ENCODE results near the gene ZNF717. TPM values are rescaled to one million over a fixed set of nuclear protein-coding genes. Genes with fewer than 3 reads are reported as not detected.

Gene ZNF717
- total and polyA plus RNA-seq, 2 of the 8 experiments (the other 6 are each of a cell fraction or from before 2014, with no cell fraction given) = 14.2 TPM; not detected in 1

GRCh38 chr3:75782506-75782905 lies 2.8 kb downstream of the ZNF717 start:
- no peak overlapping the region for H2BK15ac ChIP-seq (ENCODE audit: low read length)
- 97% methylated on average over 16 of the region's 16 CpGs; no CpG with 5 or more reads in 1 of the 2 experiments for WGBS, 2 experiments (ENCODE audit: extremely low coverage in 1 of 2, insufficient coverage in 1 of 2, insufficient read length in 1 of 2, insufficient replicate concordance in 2 of 2, low coverage in 1 of 2, low lambda C conversion rate in 2 of 2, missing lambda C conversion rate in 1 of 2)

More at GRCh38 chr3:75782506-75782905, 2.8 kb downstream of the ZNF717 start:
- no peak overlapping the region for H3K56ac ChIP-seq (replicated peaks; ENCODE audit: insufficient read length, low read depth, low read length)
- peaks cover 0 to 27% of the 10 kb centered on the region in 2 experiments; a peak in 3 of 4 replicates for H3K79me2 ChIP-seq (ENCODE audit: control insufficient read depth in 1 of 2, insufficient read depth in 2 of 2, low read length in 2 of 2)
- H3K23me2 ChIP-seq (ENCODE audit: low read depth, low read length) = 0 out of 2 replicates have a peak, but pooled peaks cover 4% of the 10 kb centered on the region
- no peak overlapping the region for H3K4me3 ChIP-seq (ENCODE audit: extremely low read depth in 1 of 4, insufficient read depth in 2 of 4, low read depth in 3 of 4, low read length in 4 of 4)
- no peaks in the 10 kb centered on the region; a peak in 1 of 7 replicates for H3K4me1 ChIP-seq (replicated peaks in 1 of 4; ENCODE audit: control insufficient read depth in 3 of 4, insufficient read depth in 4 of 4, low read length in 3 of 4)
- H3K18ac ChIP-seq (ENCODE audit: extremely low read depth, low read length) = no peak overlapping the region
- H2BK12ac ChIP-seq (ENCODE audit: low read depth, low read length) = no peak overlapping the region
- no peak overlapping the region for H2BK5ac ChIP-seq (ENCODE audit: low read depth, low read length)
- peaks cover 0 to 38% (median 5%) of the 10 kb centered on the region in 4 experiments; a peak in 5 of 8 replicates for H3K36me3 ChIP-seq (ENCODE audit: control insufficient read depth in 2 of 4, insufficient read depth in 4 of 4, low read length in 3 of 4)
- no peak overlapping the region for H2BK120ac ChIP-seq (replicated peaks; ENCODE audit: low read depth, low read length)
- TF ChIP-seq MAX (IDR thresholded peaks at IDR 0.05) (no peak), POLR2A (IDR thresholded peaks at IDR 0.05; ENCODE audit: control extremely low read depth in 1 of 2, low read depth in 2 of 2, low read length in 2 of 2) (no peak), HDAC6 (IDR thresholded peaks at IDR 0.05; ENCODE audit: low read depth, low read length) (no peak), TBP (IDR thresholded peaks at IDR 0.05; ENCODE audit: low read depth, low read length) (no peak), RNF2 (IDR thresholded peaks at IDR 0.05; ENCODE audit: borderline replicate concordance, low read depth, low read length, missing control alignments, poor library complexity, severe bottlenecking) (no peak), SAP30 (IDR thresholded peaks at IDR 0.05; ENCODE audit: insufficient read depth, insufficient replicate concordance, low read length) (no peak), BCL11A (IDR thresholded peaks at IDR 0.05; ENCODE audit: low read depth in 2 of 2, low read length in 2 of 2) (no peak), TAF1 (IDR thresholded peaks at IDR 0.05; ENCODE audit: low read depth, low read length) (no peak), SIRT6 (IDR thresholded peaks at IDR 0.05; ENCODE audit: low read length) (no peak), CREB1 (IDR thresholded peaks at IDR 0.05) (no peak), PHF8 (conservative IDR thresholded peaks at IDR 0.05; ENCODE audit: low read depth, low read length) (no peak), EGR1 (IDR thresholded peaks at IDR 0.05; ENCODE audit: borderline replicate concordance, low read depth, low read length) (no peak), SP2 (IDR thresholded peaks at IDR 0.05; ENCODE audit: low read length) (no peak), RAD21 (IDR thresholded peaks at IDR 0.05 in 1 of 2, conservative IDR thresholded peaks at IDR 0.05 in 1 of 2; ENCODE audit: low read depth in 2 of 2, low read length in 2 of 2) (no peak), KDM4A (IDR thresholded peaks at IDR 0.05; ENCODE audit: low read depth, low read length, severe bottlenecking) (no peak)
- H2AK5ac ChIP-seq (ENCODE audit: low read depth, low read length) = no peak overlapping the region
- POLR2A ChIA-PET (ENCODE audit: partially characterized antibody) = no interaction called here
- no peaks in the 10 kb centered on the region for H4K20me1 ChIP-seq (replicated peaks in 1 of 2; ENCODE audit: control insufficient read depth in 1 of 2, insufficient read depth in 2 of 2, low read length in 2 of 2)
- peaks cover 9 to 22% of the 10 kb centered on the region in 2 experiments for H3K9me3 ChIP-seq (ENCODE audit: insufficient read depth in 2 of 2, low read depth in 1 of 2, low read length in 1 of 2)
- no peak overlapping the region for H4K8ac ChIP-seq (ENCODE audit: extremely low read depth, insufficient read depth, low read length)
- no peak overlapping the region for H3K23ac ChIP-seq (ENCODE audit: insufficient read length)
- no peak overlapping the region for H3K27ac ChIP-seq (ENCODE audit: low read depth, low read length)
- no peak overlapping the region for H3K14ac ChIP-seq (ENCODE audit: insufficient read length)
- FAIRE-seq = no peak
- no peak overlapping the region for H2AFZ ChIP-seq (ENCODE audit: low read length)
- no peak overlapping the region for H2BK20ac ChIP-seq (ENCODE audit: low read length)
- H3K4ac ChIP-seq (replicated peaks; ENCODE audit: insufficient read length, low read depth, low read length) = no peak overlapping the region
- H3K4me2 ChIP-seq (ENCODE audit: insufficient read depth in 1 of 2, low read depth in 2 of 2, low read length in 2 of 2) = no peak overlapping the region
- no peak overlapping the region for H4K91ac ChIP-seq (replicated peaks; ENCODE audit: insufficient read length, low read length)
- H3K27me3 ChIP-seq (replicated peaks in 1 of 4; ENCODE audit: control insufficient read depth in 3 of 4, extremely low read depth in 1 of 4, insufficient read depth in 3 of 4, low read length in 3 of 4) = no peaks in the 10 kb centered on the region
- H3K79me1 ChIP-seq (ENCODE audit: low read depth, low read length) = no peaks in the 10 kb centered on the region
- H3K9ac ChIP-seq (replicated peaks in 1 of 4; ENCODE audit: extremely low read depth in 1 of 4, low read depth in 3 of 4, low read length in 3 of 4) = no peak overlapping the region
- CTCF ChIA-PET (ENCODE audit: partially characterized antibody) = no interaction called here
- no peak for DNase-seq (ENCODE audit: low read depth in 1 of 2, low spot score in 2 of 2)
- no peak overlapping the region for H4K5ac ChIP-seq (ENCODE audit: insufficient read length, low read depth, low read length)

All from H1 (cell line).